ENCODE data around the gene ZBP1.
"Not testable (repeated sequence)": the region's sequence is repeated elsewhere in the genome, so short reads cannot be mapped to it uniquely, and the experiment has no call there.

The ZBP1 gene

GRCh38 chr20:57638173-57638894 lies 18.1 kb upstream of the ZBP1 start:
- DNase-seq, result no peak

- DNase-seq, result no peak
Measured at GRCh38 chr20:57633945-57634491, 13.8 kb upstream of the ZBP1 start.

GRCh38 chr20:57632286-57632685 lies 12.1 kb upstream of the ZBP1 start:
- DNase-seq, result no peak

- DNase-seq, result no peak
Measured at GRCh38 chr20:57630061-57630460, 9.8 kb upstream of the ZBP1 start.

- not testable (repeated sequence) for DNase-seq
Measured at GRCh38 chr20:57629491-57629901, 9.3 kb upstream of the ZBP1 start.

- DNase-seq, result not testable (repeated sequence)
Measured at GRCh38 chr20:57628962-57629308, 8.7 kb upstream of the ZBP1 start.

- DNase-seq, result no peak
Measured at GRCh38 chr20:57628047-57628961, 8.1 kb upstream of the ZBP1 start.

GRCh38 chr20:57627339-57627738 lies 7.1 kb upstream of the ZBP1 start:
- DNase-seq, result no peak

GRCh38 chr20:57625978-57626377 lies 5.8 kb upstream of the ZBP1 start:
- no peak for DNase-seq

GRCh38 chr20:57625181-57625958 lies 5.1 kb upstream of the ZBP1 start:
- no peak for DNase-seq

- DNase-seq, result no peak
Measured at GRCh38 chr20:57624124-57624523, 3.9 kb upstream of the ZBP1 start.

- DNase-seq, result no peak
Measured at GRCh38 chr20:57622579-57623381, 2.6 kb upstream of the ZBP1 start.

- DNase-seq, result no peak
Measured at GRCh38 chr20:57622201-57622570, 2.0 kb upstream of the ZBP1 start.

GRCh38 chr20:57621421-57622200 lies 1.4 kb upstream of the ZBP1 start:
- no peak for DNase-seq

- DNase-seq, result no peak
Measured at GRCh38 chr20:57620999-57621398, 773 bp upstream of the ZBP1 start.

- DNase-seq, result no peak
Measured at GRCh38 chr20:57619051-57619831, 985 bp downstream of the ZBP1 start.

GRCh38 chr20:57618764-57619050 lies 1.5 kb downstream of the ZBP1 start:
- DNase-seq, result no peak

GRCh38 chr20:57618091-57618763 lies 2.0 kb downstream of the ZBP1 start:
- no peak for DNase-seq

GRCh38 chr20:57617079-57617795 lies 3.0 kb downstream of the ZBP1 start:
- no peak for DNase-seq

Measured in NCI-H1417 treated with DMSO at 0.1 percent for 48 hours (cell line).